Activated effector memory CD4-positive, alpha-beta T cell treated with Interleukin-2 at 50 U/mL for 16 hours (primary cell): Measurements from ENCODE around the gene FAM25G.
"Not testable (repeated sequence)": the region's sequence is repeated elsewhere in the genome, so short reads cannot be mapped to it uniquely, and the experiment has no call there.

Experiments used
- DNase-seq: peaks from one replicate; pipeline ENCODE4 v3.0.0-alpha.2; 2020

The FAM25G gene

DNA sequence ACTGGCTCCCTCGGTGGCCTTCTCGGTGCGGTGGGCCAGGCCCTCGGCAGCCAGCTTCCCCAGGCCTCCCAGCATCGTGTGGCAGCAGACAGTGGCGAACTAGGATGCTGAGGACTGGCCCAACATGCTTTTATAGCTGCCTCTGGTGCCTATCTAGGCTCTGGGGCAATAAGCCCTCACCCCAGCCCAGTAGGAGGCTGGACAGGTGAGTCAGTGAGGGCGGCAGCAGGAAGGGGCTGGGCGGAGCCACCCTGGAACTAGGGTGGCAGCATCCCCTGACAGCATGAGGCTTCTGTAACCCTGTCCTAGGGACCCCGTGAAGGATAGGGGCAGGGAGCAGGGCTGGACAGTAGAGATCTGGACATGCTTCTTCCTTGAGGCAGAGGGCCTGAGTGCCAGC is at the start of gene FAM25G:
Gene FAM25G (minus strand): TSS at position 101 of the 400 bp plus-strand sequence. CDS start 26 bp downstream, at position 75.
- not testable (repeated sequence) for DNase-seq

DNA sequence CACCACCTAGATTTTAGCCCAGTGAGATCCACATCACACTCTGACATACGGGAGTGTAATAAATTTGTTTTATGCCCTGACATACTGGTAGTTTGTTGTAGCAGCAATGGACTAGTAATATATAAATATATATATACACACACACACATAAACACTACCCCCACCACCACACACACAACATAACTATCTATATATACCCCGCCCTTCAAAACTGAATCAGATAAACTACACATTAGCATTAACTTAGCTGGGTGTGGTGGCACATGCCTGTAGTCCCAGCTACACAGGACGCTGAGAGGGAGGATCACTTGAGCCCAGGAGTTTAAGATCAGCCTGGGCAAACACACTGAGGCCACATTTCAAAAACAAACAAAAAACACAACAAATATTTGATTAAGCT is 44.9 kb upstream of the FAM25G start:
- DNase-seq: not testable (repeated sequence)

DNA sequence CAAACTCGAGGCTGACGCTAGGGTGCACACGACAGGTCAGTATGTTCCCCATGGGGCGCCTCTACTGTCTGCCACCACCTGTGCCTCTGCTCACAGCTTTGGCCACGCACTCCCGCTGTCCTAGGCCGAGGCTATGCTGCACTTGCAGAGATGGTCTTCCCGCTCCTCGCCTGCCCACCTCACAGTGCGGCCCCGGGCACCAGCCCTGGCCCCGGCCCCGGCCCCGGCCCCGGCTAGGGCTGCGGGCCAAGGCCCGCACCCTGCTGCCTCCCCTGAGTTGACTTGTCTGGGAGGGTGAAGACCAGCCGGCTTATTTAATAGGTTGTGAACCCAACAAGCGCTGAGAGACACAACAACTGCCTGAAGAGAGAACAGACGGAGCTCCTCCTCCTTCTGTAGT is 32.0 kb upstream of the FAM25G start, which contains the start of gene AGAP9:
Gene AGAP9 (minus strand): TSS at position 164 of the 400 bp plus-strand sequence. CDS start 112 bp downstream, at position 52.
- not testable (repeated sequence) for DNase-seq

DNA sequence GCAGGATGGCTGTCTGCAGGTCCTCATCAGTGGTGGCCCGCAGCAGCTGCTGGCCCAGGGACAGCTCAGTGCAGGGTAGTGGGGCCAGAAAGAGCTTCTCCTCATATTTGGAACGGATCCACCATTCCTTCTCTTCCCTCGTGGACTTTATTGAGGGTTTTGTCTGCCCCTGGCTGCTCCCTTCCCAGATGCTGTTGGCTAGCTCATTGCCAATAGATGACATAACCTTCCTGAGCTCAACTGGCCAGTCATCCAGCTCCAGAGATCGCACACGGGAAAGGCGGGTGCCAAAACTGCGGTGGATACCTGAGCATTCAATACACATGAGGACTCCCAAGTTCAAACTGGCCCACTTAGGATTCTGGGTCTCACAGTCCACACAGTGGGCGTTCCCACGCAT is 10.8 kb upstream of the FAM25G start:
- not testable (repeated sequence) for DNase-seq

DNA sequence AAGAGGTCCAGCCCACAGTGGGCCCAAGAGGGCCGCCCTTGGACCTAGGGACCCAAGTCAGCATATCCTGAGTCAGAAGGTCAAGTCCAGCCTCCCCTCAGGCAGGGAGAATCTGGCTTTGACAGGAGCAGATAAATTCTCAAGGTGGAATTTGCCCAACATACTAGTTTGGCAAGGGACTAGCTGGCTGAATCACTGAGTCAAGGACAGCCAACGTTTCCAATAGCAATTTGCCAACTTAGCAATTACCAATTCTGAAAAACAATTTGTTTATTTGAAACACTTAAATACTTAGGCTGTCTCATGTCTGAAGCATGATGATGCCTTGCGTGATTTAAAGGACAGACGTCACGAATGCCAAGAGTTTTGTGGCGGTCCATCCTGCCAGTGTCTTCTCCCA is 2.7 kb upstream of the FAM25G start:
- not testable (repeated sequence) for DNase-seq

DNA sequence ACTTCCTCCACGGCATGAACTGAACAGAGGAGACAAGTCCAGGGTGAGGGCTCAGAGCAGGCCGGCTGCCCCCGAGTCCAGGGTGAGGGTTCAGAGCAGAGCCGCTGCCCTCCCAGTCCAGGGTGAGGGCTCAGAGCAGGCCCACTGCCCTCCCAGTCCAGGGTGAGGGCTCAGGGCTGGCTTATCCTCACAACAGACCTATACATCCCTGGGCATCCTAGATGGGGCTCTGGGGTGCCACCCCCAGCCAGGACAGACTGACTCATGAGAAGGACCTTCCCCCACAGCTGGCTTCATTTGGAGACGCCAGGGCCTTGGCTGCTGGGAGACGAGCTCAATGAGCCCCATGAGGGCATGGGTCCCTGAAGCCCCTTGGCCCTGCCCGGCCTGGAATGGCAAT is 1.9 kb downstream of the FAM25G start:
- DNase-seq: not testable (repeated sequence)

DNA sequence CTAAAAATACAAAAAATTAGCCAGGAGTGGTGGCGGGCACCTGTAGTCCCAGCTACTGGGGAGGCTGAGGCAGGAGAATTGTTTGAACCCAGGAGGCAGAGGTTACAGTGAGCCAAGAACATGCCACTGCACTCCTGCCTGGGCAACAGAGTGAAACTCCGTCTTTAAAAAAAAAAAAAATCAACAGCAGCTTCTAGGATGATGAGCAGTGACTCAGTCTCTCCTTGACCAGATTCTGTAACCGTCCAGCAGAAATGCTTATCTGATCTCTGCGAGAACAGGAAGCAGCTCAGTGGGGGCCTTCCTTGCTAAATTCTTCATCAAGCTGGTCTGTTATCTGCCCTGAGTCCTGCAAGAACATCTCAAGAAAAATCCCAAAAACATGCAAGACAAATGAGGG is 5.6 kb downstream of the FAM25G start:
- not testable (repeated sequence) for DNase-seq

DNA sequence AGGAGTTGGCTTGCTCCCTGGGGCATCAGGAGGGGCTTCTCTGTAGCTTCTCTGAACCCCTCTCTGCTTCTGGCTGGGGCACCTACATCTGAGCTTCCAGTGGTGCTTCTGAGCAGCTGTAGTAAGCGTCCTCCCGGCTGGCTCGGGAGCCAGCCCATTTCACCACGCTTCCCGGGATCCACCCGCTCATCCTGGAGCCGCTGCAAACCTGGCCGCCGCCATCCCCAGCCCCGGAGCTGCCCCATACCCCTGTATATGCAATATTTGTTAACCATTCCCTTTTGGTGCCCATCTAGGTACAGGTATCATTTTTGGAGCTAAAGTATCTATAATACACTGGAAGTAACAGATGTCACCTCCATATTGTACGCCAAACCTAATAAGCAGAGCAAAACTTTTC is 6.7 kb downstream of the FAM25G start:
- not testable (repeated sequence) for DNase-seq

DNA sequence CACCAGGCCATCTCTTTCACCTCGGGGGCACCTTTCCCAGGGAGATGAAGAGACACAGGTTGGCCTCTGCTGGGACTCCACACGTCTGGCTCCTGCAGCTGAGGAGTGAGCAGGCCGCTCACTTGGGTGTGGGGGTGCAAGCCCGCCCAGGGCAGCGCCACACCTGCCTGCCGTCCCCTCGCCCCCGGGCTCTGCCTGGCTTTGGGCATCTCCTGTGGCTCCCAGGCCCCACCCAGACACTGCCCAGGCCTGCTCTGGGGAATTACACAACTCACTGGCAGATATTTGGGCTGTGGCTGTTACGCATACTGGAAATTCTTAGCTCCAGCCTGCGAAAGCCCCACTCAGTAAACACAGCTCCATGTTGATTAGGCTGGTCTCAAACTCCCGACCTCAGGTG is 7.6 kb downstream of the FAM25G start, which contains the start of gene ANXA8:
Gene ANXA8 (minus strand): TSS at position 193 of the 400 bp plus-strand sequence. CDS start 182 bp downstream, at position 11.
- not testable (repeated sequence) for DNase-seq

DNA sequence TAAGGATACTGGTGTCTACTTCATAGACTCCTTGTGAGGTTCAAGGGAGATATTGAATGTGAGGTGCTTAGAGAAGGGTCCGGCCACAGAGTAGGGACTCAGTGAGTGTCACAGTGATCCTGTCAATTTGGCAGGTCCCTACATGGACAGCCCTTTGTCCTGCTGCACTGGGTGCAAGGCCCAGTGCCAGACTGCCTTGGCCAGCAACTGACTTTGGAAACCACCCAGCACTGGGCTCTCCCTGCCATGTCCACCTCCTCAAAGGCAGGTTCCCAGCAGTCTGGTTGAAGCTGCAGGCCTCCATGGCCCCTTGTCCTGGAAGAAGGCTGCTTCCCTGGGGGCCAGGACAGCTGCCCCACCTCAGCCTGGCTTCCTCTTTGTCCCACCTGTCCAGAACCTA is 9.1 kb downstream of the FAM25G start:
- not testable (repeated sequence) for DNase-seq

DNA sequence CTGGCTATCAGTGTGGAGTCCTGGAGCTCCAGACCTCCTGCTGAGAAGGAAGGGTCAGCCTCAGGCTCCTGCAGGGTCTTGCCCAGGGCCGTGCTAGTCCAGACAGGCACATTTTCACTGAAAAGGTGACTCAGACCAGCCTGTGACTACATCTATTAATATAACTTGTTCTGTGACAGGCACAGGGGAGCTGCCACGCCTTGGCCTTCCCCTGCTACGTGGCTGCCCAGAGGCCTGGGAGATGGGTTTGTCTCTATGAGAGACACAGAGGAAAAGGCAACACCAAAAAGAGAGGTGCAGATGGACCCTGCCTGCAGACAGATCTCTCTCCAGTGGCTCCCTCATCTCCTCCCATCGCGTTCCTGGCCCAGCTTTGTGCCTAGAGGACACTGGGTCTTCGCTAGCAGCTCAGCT is 9.7 kb downstream of the FAM25G start:
- not testable (repeated sequence) for DNase-seq

DNA sequence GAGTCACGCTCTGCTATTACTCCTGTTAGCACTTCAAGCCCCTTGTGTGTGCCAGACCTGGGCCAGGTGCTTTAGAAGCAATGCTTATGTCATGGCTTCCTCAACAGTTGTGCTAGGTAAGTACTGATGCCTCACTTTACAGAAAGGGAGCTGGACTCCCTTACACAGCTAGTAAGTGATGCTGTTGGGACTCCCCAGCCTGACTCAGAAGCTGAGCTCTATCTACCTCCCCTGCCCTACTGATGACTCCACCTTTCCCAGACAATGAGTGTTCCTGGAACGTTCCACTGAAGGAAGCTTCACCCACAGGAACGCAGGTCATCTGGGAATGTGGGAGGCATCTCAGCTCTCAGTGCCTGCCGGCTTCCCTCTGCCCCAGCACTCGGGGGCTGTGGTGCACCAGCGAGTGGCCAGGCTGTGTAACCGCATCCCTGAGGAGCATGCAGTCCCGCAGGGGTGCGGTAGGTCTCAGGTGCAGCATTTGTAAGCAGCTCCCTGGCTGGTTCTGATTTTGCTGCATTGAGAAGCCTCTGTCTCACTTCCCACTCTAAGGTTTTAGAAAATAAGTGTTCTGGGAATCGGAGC is 10.2 kb downstream of the FAM25G start:
- DNase-seq: not testable (repeated sequence)

DNA sequence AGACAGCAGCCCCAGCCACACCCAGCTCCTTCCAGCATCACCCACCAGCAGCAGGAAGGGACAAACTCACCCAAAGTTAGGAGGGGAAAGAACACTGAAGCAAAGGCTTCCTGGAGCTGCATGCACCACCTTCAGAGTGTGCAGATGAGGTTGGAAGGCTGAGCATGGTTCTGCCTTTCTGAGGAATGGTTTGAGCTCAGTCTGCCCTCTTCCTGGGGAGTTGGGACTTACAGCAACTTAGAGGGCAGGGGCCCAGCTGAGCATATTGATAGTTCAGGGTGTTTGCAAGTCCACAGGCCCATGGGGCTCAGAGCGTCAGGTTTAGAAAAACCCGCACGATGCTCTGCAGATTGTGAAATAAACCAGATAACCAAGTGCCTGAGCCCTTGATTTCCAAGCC is 11.4 kb downstream of the FAM25G start:
- DNase-seq: not testable (repeated sequence)

DNA sequence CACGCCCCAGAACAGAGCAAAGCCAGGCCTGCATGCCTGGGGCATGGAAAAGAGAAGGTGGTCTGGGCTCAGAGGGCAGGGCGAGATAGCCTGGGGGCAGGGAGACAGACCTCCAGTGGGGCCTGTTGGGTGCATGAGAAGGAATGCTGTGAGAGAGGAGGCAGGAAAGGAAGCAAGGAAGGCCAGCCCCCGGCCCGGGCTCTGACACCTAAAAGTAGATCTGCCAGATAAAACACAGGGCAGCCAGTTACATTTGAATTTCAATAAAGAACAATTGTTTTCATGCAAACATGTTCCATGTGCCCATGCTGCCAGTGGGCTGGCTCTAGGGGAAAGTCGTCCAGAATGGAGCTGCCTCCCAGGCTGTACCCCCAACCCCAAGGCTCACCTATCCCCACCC is 13.4 kb downstream of the FAM25G start:
- DNase-seq: not testable (repeated sequence)

DNA sequence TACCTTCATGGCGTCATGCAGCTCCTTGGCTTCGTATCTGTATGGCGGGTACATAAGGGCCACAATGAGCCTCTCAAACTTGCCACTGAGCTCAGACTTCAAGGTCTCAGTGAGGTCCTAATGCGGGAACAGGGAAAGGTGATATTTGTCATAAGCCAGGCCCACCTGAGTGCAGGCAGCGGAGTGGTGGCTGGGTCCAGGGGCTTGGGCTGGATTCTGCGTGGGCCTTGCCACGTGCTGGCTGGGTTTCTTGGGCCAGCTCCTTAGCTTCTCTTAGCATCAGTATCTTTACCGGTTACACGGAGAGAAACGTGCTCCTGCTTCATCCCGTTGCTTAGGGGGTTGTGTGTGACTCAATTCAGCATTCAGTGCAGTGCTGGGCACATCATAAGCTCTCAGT is 14.4 kb downstream of the FAM25G start:
- DNase-seq: not testable (repeated sequence)

DNA sequence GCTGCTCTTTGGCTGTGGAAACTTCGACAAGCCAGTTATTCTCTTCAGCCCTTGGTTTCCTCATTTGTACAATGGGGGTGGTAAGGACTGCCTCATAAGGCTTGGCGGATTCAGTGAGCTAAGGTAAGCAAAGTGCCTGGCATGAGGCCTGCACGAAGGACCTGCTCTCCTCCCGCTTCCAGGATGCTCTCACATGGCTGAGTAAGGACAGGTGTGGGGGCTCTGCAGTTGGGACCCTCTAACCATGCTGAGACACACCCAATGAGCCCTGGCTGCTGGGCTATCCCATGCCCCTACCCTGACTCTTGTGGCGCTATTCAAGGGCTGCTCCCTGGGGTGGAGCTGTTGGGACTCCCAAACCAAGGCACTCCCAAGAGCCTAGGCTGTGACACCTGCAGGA is 16.4 kb downstream of the FAM25G start:
- not testable (repeated sequence) for DNase-seq

DNA sequence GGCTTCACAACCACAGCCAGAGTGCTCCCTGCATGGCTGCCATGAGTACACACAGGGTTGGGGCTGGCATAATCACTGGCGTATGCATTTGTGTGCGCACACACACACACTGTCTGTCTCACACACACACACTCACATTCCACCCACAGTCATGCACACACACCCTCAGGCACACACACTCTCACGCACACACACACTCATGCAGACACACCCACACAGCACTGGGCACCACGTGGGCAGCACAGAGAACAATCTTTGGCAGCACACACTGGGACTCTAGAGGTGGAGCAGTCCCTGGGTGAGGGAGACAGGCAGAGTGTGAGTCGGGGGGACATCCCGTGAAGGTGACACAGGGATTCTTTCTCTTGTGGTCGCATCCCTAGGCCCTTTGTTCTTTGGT is 18.0 kb downstream of the FAM25G start:
- not testable (repeated sequence) for DNase-seq

DNA sequence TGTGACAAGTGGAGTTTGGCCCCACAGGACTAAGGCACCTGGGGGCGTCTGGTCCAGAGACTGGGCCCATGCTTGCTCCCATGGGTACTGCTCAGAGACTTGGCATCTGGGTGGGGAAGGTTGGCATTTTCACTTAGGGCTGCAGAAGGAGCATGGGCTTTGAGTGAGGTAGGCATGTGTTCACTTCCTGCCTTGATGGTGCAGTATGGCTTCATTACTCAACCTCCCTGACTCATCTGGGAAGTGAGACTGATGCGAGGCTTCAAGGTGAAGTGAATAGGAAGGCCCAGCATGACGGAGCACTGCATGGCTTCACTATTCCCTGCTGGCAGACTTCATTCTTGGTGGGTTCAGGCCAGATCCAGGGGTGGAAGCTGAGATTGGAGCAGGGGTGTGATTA is 18.9 kb downstream of the FAM25G start:
- DNase-seq: not testable (repeated sequence)

DNA sequence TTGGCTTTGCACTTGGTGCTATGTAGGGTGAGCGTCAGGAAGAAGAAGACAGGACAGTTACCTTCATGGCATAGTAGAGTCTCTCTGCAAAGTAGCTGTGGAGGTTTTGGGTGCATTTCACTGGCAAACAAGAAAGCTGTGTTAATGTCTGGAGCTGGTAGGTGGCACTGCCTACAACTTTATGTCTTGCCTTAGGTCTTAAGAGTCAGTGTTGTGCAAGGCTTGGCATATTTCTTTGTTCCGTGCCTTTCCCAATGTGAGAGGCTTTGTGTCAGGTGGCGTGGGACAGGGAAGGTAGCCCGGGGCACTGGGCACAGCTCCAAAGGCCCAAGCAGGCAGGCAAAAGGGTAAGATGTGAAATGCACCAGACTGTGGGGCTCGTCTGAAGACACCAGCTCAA is 19.4 kb downstream of the FAM25G start:
- not testable (repeated sequence) for DNase-seq

DNA sequence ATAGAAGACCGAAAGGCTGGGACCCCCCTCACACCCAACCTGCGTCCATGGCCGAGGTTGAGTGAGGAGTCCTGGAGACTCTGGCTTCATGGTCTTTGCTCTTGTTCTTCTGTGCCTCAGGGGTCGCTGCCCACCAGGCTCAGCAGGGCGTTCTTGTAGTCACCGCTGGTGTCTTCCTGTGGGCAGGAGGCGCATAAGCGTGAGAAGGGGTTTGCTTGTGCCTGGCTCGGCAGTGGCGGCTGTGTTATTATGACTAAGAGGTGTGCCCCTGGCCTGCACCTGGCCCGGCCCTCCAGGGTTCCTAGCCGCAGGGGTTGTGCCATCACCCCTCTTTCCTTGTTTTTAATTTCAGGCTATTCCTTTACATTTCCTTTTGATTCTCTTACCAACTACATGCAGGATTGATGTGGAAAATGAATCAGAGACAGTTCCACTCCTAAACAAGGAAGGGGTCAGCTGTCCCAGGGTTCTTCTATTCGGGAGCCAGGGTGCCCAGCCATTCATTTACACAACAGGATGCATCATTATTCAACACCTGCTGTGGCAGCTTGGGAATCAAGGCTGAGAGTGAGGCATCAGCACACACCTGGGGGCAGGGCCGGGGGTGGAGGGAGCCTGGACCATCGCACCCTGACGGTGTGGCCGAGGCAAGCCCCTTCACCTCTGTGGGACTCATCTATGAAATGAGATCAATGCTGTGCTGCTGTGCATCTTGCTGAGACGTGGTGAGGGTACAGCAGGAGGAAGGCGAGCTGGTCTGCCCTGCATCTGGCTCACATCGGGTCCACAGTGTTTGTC is 22.6 kb downstream of the FAM25G start:
- not testable (repeated sequence) for DNase-seq

DNA sequence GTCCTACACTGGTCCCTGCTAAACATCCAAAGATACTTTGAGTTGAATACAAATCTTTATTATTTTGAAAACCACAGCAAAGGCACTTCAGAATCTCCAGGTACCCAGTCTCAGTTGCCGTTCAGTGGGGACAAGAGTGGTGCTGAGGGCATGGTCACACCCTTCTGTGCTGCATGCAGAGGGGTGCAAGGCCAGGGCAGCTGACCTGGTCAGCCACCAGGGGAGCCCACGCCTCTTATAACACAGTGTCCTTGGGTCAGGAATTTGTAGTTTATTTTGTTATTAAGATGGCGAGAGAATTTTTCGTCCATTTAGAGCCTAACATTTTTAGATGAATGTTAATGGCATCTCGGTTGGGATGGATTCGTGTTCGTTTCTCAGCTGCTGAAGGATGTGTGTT is 23.5 kb downstream of the FAM25G start:
- not testable (repeated sequence) for DNase-seq

DNA sequence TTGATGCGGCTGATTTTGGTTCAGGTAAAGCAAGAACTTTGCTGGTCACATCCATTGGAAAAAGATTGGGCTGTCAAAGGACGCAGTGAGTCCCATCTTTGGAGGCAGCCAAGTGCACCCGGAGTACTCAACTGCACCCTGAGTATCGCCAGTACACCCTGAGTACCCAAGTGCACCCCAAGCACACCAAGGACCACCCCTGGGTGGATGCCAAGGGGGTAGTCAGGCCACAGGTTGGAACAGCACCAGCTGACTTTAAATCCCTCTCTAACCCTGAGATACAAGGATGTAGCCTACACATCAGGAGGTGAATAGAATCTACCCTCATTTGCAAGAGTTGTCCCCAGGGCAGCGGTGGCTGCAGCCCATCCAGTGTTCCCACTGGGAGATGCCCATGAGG is 24.0 kb downstream of the FAM25G start:
- DNase-seq: not testable (repeated sequence)

DNA sequence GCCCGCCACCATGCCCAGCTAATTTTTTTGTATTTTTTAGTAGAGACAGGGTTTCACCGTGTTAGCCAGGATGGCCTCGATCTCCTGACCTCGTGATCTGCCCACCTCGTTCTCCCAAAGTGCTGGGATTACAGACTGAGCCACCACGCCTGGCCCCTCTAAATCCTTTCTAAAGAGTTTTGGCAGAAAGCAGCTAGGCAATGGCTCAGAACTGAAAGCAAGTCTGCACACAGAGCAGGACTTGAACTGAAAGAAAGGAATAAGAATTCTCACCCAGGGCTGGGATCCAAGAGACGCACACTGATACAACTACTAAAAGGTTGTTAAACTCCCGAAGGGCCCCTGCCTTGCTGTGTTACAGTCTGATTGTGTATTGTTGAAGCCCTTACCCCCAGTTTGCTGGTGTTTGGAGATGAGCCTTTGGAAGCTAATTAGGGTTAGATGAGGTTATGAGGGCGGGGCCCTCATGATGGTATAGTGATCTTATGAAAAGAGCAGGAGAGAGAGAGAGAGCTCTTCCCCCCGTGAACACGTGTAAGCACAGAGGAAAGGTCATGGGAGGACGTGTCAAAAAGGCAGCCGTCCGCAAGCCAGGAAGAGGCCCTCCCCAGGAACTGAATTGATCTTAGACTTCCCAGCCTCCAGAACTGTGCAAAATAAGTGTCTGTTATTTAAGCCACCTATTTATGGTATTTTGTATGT is 26.1 kb downstream of the FAM25G start:
- not testable (repeated sequence) for DNase-seq
